Measurements from ENCODE around the gene HSD17B14. TPM values are rescaled to one million over a fixed set of nuclear protein-coding genes. Genes with fewer than 3 reads are reported as not detected.

The HSD17B14 gene
- total RNA-seq, 1 experiment from 2014 or later, result 27.8 TPM

- Mint-ChIP-seq H3K27me3 (ENCODE audit: insufficient read depth, unreplicated experiment) (peaks cover 2% of the 10 kb centered on the region), H3K4me3 (ENCODE audit: unreplicated experiment) (peak overlapping the region; percentile 17), H3K4me1 (ENCODE audit: low read depth, unreplicated experiment) (peaks cover 25% of the 10 kb centered on the region), H3K9me3 (ENCODE audit: unreplicated experiment) (no peaks in the 10 kb centered on the region), H3K27ac (ENCODE audit: unreplicated experiment) (peak overlapping the region; percentile 76), H3K36me3 (ENCODE audit: insufficient read depth, unreplicated experiment) (peaks cover 5% of the 10 kb centered on the region)
- intact Hi-C loops (cut with micrococcal nuclease; ENCODE audit: unreplicated experiment), result no loop called here
- H3K36me3 ChIP-seq (ENCODE audit: control insufficient read depth, insufficient read depth, low read length), result no peaks in the 10 kb centered on the region
- ChIA-PET CTCF (interaction anchor here (1.1 kb wide), 1 partner anchor 23 kb away, joined by 4 read pairs; no protein-coding TSS in a partner anchor), POLR2A (interaction anchor here (0.5 to 0.6 kb wide), 2 partner anchors 32 to 97 kb away, joined by 3 read pairs; no protein-coding TSS in a partner anchor)
- peaks cover 28% of the 10 kb centered on the region for H3K4me1 ChIP-seq
- H3K27me3 ChIP-seq (replicated peaks; ENCODE audit: control insufficient read depth, insufficient read depth, low read length), result no peaks in the 10 kb centered on the region
- no TSS peak for BruUV-seq (replicated peaks)
- peak overlapping the region; percentile 21 for H3K4me3 ChIP-seq (ENCODE audit: low read depth, low read length)
- no peaks in the 10 kb centered on the region for H3K9me3 ChIP-seq
- peak in 1 of 2 experiments; percentile 60 for DNase-seq
- no peak for TF ChIP-seq CTCF (IDR thresholded peaks at IDR 0.05; ENCODE audit: insufficient read depth in 1 of 2, low read depth in 1 of 2, low read length in 1 of 2, severe bottlenecking in 1 of 2, unreplicated experiment in 1 of 2)
Measured at GRCh38 chr19:48867123-48867745, 30.9 kb upstream of the HSD17B14 start.

- CTCF ChIA-PET, result interaction anchor here (1.1 kb wide), 1 partner anchor 22 kb away, joined by 4 read pairs; no protein-coding TSS in a partner anchor
- Histone ChIP-seq H3K4me1 (peaks cover 28% of the 10 kb centered on the region), H3K4me3 (ENCODE audit: low read depth, low read length) (no peak overlapping the region), H3K9me3 (no peaks in the 10 kb centered on the region), H3K36me3 (ENCODE audit: control insufficient read depth, insufficient read depth, low read length) (no peaks in the 10 kb centered on the region), H3K27me3 (replicated peaks; ENCODE audit: control insufficient read depth, insufficient read depth, low read length) (no peaks in the 10 kb centered on the region)
- Mint-ChIP-seq H3K27ac (ENCODE audit: unreplicated experiment) (peak overlapping the region; percentile 76), H3K36me3 (ENCODE audit: insufficient read depth, unreplicated experiment) (no peaks in the 10 kb centered on the region), H3K9me3 (ENCODE audit: unreplicated experiment) (no peaks in the 10 kb centered on the region), H3K4me1 (ENCODE audit: low read depth, unreplicated experiment) (peaks cover 23% of the 10 kb centered on the region), H3K4me3 (ENCODE audit: unreplicated experiment) (peak overlapping the region; percentile 17), H3K27me3 (ENCODE audit: insufficient read depth, unreplicated experiment) (no peaks in the 10 kb centered on the region)
- no peak for DNase-seq
- intact Hi-C loops (cut with micrococcal nuclease; ENCODE audit: unreplicated experiment), result no loop called here
- POLR2A ChIA-PET, result no interaction called here
- TF ChIP-seq CTCF (IDR thresholded peaks at IDR 0.05; ENCODE audit: insufficient read depth in 1 of 2, low read depth in 1 of 2, low read length in 1 of 2, severe bottlenecking in 1 of 2, unreplicated experiment in 1 of 2), result no peak
- BruUV-seq (replicated peaks), result no TSS peak
Measured at GRCh38 chr19:48866692-48867091, 30.4 kb upstream of the HSD17B14 start.

GRCh38 chr19:48862827-48863226 lies 26.5 kb upstream of the HSD17B14 start:
- Mint-ChIP-seq H3K9me3 (ENCODE audit: unreplicated experiment) (no peaks in the 10 kb centered on the region), H3K36me3 (ENCODE audit: insufficient read depth, unreplicated experiment) (no peaks in the 10 kb centered on the region), H3K27me3 (ENCODE audit: insufficient read depth, unreplicated experiment) (no peaks in the 10 kb centered on the region), H3K27ac (ENCODE audit: unreplicated experiment) (no peak overlapping the region), H3K4me1 (ENCODE audit: low read depth, unreplicated experiment) (peaks cover 13% of the 10 kb centered on the region), H3K4me3 (ENCODE audit: unreplicated experiment) (no peak overlapping the region)
- peaks cover 17% of the 10 kb centered on the region for H3K4me1 ChIP-seq
- H3K27me3 ChIP-seq (replicated peaks; ENCODE audit: control insufficient read depth, insufficient read depth, low read length), result no peaks in the 10 kb centered on the region
- intact Hi-C loops (cut with micrococcal nuclease; ENCODE audit: unreplicated experiment), result no loop called here
- ChIA-PET CTCF (no interaction called here), POLR2A (no interaction called here)
- DNase-seq, result no peak
- no peak for TF ChIP-seq CTCF (IDR thresholded peaks at IDR 0.05; ENCODE audit: insufficient read depth in 1 of 2, low read depth in 1 of 2, low read length in 1 of 2, severe bottlenecking in 1 of 2, unreplicated experiment in 1 of 2)
- no TSS peak for BruUV-seq (replicated peaks)
- H3K36me3 ChIP-seq (ENCODE audit: control insufficient read depth, insufficient read depth, low read length), result peaks cover 2% of the 10 kb centered on the region
- no peaks in the 10 kb centered on the region for H3K9me3 ChIP-seq
- no peak overlapping the region for H3K4me3 ChIP-seq (ENCODE audit: low read depth, low read length)
